NCI-H345 treated with DMSO at 0.1 percent for 48 hours (cell line): ENCODE data around the gene OR56B1.
"Not testable (repeated sequence)": the region's sequence is repeated elsewhere in the genome, so short reads cannot be mapped to it uniquely, and the experiment has no call there.

Source experiments
- DNase-seq: peaks from one replicate; lab custom pipeline; 2025; ENCODE audit not compliant: unreplicated experiment; lab: John Stamatoyannopoulos, UW

The OR56B1 gene

GRCh38 chr11:5736396-5736795 is at the start of gene OR56B1:
Gene OR56B1 (plus strand): TSS chr11:5736448. CDS start chr11:5736517, 69 bp downstream.
- no peak for DNase-seq

GRCh38 chr11:5688482-5688881 is 47.8 kb upstream of the OR56B1 start:
- DNase-seq, result no peak

- DNase-seq, result no peak
Observed at GRCh38 chr11:5689551-5689983, 46.7 kb upstream of the OR56B1 start, which contains the start of gene TRIM22. Gene TRIM22 (plus strand): TSS chr11:5689790. CDS start chr11:5696233, 6,443 bp downstream.

GRCh38 chr11:5690216-5690615 is 46.0 kb upstream of the OR56B1 start:
- DNase-seq, result no peak

- no peak for DNase-seq
Observed at GRCh38 chr11:5690736-5691135, 45.5 kb upstream of the OR56B1 start.

GRCh38 chr11:5691238-5691963 is 44.8 kb upstream of the OR56B1 start:
- not testable (repeated sequence) for DNase-seq

GRCh38 chr11:5691964-5692361 is 44.3 kb upstream of the OR56B1 start:
- no peak for DNase-seq

- no peak for DNase-seq
Observed at GRCh38 chr11:5694642-5695041, 41.6 kb upstream of the OR56B1 start.

GRCh38 chr11:5695580-5695979 is 40.7 kb upstream of the OR56B1 start:
- no peak for DNase-seq

- no peak for DNase-seq
Observed at GRCh38 chr11:5696210-5696609, 40.0 kb upstream of the OR56B1 start.

- no peak for DNase-seq
Observed at GRCh38 chr11:5698281-5698680, 38.0 kb upstream of the OR56B1 start.

- DNase-seq, result no peak
Observed at GRCh38 chr11:5700421-5701054, 35.7 kb upstream of the OR56B1 start.

- DNase-seq, result no peak
Observed at GRCh38 chr11:5701055-5701577, 35.1 kb upstream of the OR56B1 start.

GRCh38 chr11:5703741-5704536 is 32.3 kb upstream of the OR56B1 start:
- DNase-seq, result no peak

GRCh38 chr11:5705688-5706087 is 30.6 kb upstream of the OR56B1 start:
- no peak for DNase-seq

- no peak for DNase-seq
Observed at GRCh38 chr11:5712507-5712906, 23.7 kb upstream of the OR56B1 start.

GRCh38 chr11:5713695-5714094 is 22.6 kb upstream of the OR56B1 start:
- DNase-seq, result no peak

- DNase-seq, result not testable (repeated sequence)
Observed at GRCh38 chr11:5716518-5716917, 19.7 kb upstream of the OR56B1 start.

- DNase-seq, result no peak
Observed at GRCh38 chr11:5719703-5720495, 16.3 kb upstream of the OR56B1 start.

GRCh38 chr11:5722622-5723021 is 13.6 kb upstream of the OR56B1 start:
- no peak for DNase-seq

GRCh38 chr11:5726351-5726750 is 9.9 kb upstream of the OR56B1 start:
- DNase-seq, result no peak
